ENCODE results near the gene NPAS3.

Gene NPAS3

GRCh38 chr14:33290641-33291040 is 352.0 kb downstream of the NPAS3 start:
- Histone ChIP-seq H3K36me3 (ENCODE audit: low read depth) (no peaks in the 10 kb centered on the region), H3K27me3 (ENCODE audit: insufficient read depth, poor library complexity, severe bottlenecking) (no peaks in the 10 kb centered on the region), H3K27ac (ENCODE audit: poor library complexity, severe bottlenecking) (no peak overlapping the region), H3K4me3 (ENCODE audit: severe bottlenecking) (no peak overlapping the region), H3K4me1 (ENCODE audit: insufficient read depth, poor library complexity, severe bottlenecking) (no peaks in the 10 kb centered on the region), H3K9me3 (ENCODE audit: severe bottlenecking) (no peaks in the 10 kb centered on the region)
- DNase-seq (ENCODE audit: low spot score) (no peak), ATAC-seq (ENCODE audit: low read depth) (no peak)
- no peak for TF ChIP-seq CTCF (IDR thresholded peaks at IDR 0.05; ENCODE audit: poor library complexity, severe bottlenecking)

- H3K36me3 ChIP-seq (ENCODE audit: low read depth): no peaks in the 10 kb centered on the region
- no peaks in the 10 kb centered on the region for H3K4me1 ChIP-seq (ENCODE audit: insufficient read depth, poor library complexity, severe bottlenecking)
- H3K9me3 ChIP-seq (ENCODE audit: severe bottlenecking): no peaks in the 10 kb centered on the region
- H3K27me3 ChIP-seq (ENCODE audit: insufficient read depth, poor library complexity, severe bottlenecking): peaks cover 6% of the 10 kb centered on the region
- DNase-seq (ENCODE audit: low spot score): no peak
- H3K27ac ChIP-seq (ENCODE audit: poor library complexity, severe bottlenecking): no peak overlapping the region
- no peak for TF ChIP-seq CTCF (IDR thresholded peaks at IDR 0.05; ENCODE audit: poor library complexity, severe bottlenecking)
- ATAC-seq (ENCODE audit: low read depth): no peak
- H3K4me3 ChIP-seq (ENCODE audit: severe bottlenecking): no peak overlapping the region
Measured at GRCh38 chr14:33291529-33292104, 352.9 kb downstream of the NPAS3 start.

- H3K27ac ChIP-seq (ENCODE audit: poor library complexity, severe bottlenecking): no peak overlapping the region
- H3K9me3 ChIP-seq (ENCODE audit: severe bottlenecking): no peaks in the 10 kb centered on the region
- TF ChIP-seq CTCF (IDR thresholded peaks at IDR 0.05; ENCODE audit: poor library complexity, severe bottlenecking): no peak
- ATAC-seq (ENCODE audit: low read depth) (no peak), DNase-seq (ENCODE audit: low spot score) (no peak)
- peaks cover 18% of the 10 kb centered on the region for H3K27me3 ChIP-seq (ENCODE audit: insufficient read depth, poor library complexity, severe bottlenecking)
- H3K4me3 ChIP-seq (ENCODE audit: severe bottlenecking): no peak overlapping the region
- H3K4me1 ChIP-seq (ENCODE audit: insufficient read depth, poor library complexity, severe bottlenecking): no peaks in the 10 kb centered on the region
- H3K36me3 ChIP-seq (ENCODE audit: low read depth): no peaks in the 10 kb centered on the region
Measured at GRCh38 chr14:33294419-33294818, 355.7 kb downstream of the NPAS3 start.

GRCh38 chr14:33297565-33297964 is 358.9 kb downstream of the NPAS3 start:
- H3K27ac ChIP-seq (ENCODE audit: poor library complexity, severe bottlenecking): no peak overlapping the region
- peaks cover 18% of the 10 kb centered on the region for H3K27me3 ChIP-seq (ENCODE audit: insufficient read depth, poor library complexity, severe bottlenecking)
- no peak overlapping the region for H3K4me3 ChIP-seq (ENCODE audit: severe bottlenecking)
- ATAC-seq (ENCODE audit: low read depth) (no peak), DNase-seq (ENCODE audit: low spot score) (no peak)
- H3K9me3 ChIP-seq (ENCODE audit: severe bottlenecking): no peaks in the 10 kb centered on the region
- no peak for TF ChIP-seq CTCF (IDR thresholded peaks at IDR 0.05; ENCODE audit: poor library complexity, severe bottlenecking)
- no peaks in the 10 kb centered on the region for H3K4me1 ChIP-seq (ENCODE audit: insufficient read depth, poor library complexity, severe bottlenecking)
- no peaks in the 10 kb centered on the region for H3K36me3 ChIP-seq (ENCODE audit: low read depth)

- DNase-seq (ENCODE audit: low spot score) (no peak), ATAC-seq (ENCODE audit: low read depth) (no peak)
- no peak for TF ChIP-seq CTCF (IDR thresholded peaks at IDR 0.05; ENCODE audit: poor library complexity, severe bottlenecking)
- Histone ChIP-seq H3K4me3 (ENCODE audit: severe bottlenecking) (no peak overlapping the region), H3K9me3 (ENCODE audit: severe bottlenecking) (no peaks in the 10 kb centered on the region), H3K36me3 (ENCODE audit: low read depth) (no peaks in the 10 kb centered on the region), H3K27me3 (ENCODE audit: insufficient read depth, poor library complexity, severe bottlenecking) (peaks cover 8% of the 10 kb centered on the region), H3K27ac (ENCODE audit: poor library complexity, severe bottlenecking) (no peak overlapping the region), H3K4me1 (ENCODE audit: insufficient read depth, poor library complexity, severe bottlenecking) (no peaks in the 10 kb centered on the region)
Measured at GRCh38 chr14:33307691-33308251, 369.1 kb downstream of the NPAS3 start.
